ENCODE measurements around the gene DSCAM. TPM values are rescaled to one million over a fixed set of nuclear protein-coding genes. Genes with fewer than 3 reads are reported as not detected.

Gene DSCAM
- total RNA-seq, 1 donor from 2014 or later = 2.7 TPM

DNA sequence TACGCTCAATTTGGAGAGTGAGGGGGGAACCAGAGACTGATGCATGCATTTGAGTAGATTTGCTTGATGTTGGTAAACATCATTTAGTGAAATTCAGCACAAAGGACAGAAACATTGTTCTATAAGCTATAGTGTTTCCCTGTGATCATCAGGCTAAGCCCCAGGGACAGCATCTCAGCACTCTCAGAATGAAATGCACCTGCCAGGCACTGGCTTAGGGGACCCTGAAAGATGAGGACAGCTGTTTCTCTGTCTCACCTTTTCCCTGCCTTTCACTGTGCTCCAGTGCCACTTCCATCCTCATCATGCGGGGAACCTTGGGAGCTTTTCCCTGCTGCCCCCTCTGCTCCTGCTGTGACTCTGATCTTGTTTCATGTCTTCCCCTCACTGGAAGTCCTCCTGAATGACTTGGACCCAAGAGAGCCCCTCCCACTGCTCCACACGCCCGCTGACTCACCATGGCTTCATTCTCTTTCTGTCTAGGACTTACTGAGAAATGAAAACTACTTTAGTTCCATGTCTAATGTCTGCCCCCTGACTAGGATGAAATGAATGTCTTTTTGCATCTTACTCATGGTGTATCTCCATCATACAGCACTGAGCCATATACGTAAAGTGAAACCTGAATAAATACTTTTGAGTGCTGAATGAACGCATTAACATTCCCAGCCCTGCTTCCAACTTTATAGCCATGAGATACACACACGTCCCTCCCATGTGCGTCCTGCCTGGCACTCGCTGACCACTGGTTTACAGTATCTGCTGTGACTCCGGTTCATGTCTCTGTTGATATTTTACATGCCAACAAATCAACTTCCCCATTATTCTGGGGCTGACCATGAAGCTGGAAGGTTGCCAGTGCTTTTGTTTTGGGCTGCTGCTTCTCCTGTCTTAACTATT is 797.7 kb downstream of the DSCAM start:
- no peaks in the 10 kb centered on the region for H3K9me3 Mint-ChIP-seq (ENCODE audit: low read depth)
- peak overlapping the region; percentile 13 for H3K27ac Mint-ChIP-seq
- no peak overlapping the region for H3K4me3 Mint-ChIP-seq (ENCODE audit: low read depth)
- TF ChIP-seq, protein P1, sequence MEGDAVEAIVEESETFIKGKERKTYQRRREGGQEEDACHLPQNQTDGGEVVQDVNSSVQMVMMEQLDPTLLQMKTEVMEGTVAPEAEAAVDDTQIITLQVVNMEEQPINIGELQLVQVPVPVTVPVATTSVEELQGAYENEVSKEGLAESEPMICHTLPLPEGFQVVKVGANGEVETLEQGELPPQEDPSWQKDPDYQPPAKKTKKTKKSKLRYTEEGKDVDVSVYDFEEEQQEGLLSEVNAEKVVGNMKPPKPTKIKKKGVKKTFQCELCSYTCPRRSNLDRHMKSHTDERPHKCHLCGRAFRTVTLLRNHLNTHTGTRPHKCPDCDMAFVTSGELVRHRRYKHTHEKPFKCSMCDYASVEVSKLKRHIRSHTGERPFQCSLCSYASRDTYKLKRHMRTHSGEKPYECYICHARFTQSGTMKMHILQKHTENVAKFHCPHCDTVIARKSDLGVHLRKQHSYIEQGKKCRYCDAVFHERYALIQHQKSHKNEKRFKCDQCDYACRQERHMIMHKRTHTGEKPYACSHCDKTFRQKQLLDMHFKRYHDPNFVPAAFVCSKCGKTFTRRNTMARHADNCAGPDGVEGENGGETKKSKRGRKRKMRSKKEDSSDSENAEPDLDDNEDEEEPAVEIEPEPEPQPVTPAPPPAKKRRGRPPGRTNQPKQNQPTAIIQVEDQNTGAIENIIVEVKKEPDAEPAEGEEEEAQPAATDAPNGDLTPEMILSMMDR (IDR thresholded peaks at IDR 0.05; ENCODE audit: unreplicated experiment) = no peak
- peaks cover 3% of the 10 kb centered on the region for H3K36me3 Mint-ChIP-seq (ENCODE audit: insufficient read depth)
- DNase-seq (ENCODE audit: low spot score, unreplicated experiment) = no peak
- H3K4me1 Mint-ChIP-seq (ENCODE audit: low read depth) = peaks cover 2% of the 10 kb centered on the region
- H3K27me3 Mint-ChIP-seq = no peaks in the 10 kb centered on the region

DNA sequence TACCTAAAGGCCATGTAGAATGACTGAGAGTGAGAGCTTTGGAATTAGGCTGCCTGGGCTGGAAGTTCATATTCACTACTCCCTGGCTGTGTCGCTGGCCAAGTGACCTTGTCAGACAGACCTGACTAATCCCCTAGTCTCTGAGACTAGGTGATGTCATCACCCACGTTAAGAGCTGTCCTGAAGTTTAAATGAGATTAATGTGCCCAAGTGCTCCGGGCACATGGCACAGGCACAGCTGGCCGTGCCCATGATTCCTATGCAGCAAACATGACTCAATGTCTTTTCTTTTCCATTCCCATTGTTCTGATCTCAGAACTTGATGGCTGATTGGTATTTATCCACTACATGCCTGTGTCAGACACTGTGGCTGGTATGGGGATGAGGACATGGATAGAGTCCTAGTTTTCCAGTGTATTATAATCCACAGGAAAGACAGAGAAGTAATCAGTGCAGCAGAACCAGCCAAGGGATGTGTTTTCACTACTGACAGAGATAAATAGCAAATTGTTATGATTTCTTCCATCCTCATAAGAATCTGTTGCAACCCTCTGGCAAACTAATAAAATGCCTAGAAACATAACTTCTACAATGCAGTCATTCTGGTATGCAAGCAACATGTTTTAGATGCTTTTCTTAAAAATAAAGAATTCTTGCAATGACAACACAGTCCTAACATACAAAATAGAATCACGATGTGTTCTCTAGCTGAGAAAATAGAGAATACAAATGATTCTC is 798.8 kb downstream of the DSCAM start:
- Mint-ChIP-seq H3K27ac (no peak overlapping the region), H3K4me3 (ENCODE audit: low read depth) (no peak overlapping the region), H3K27me3 (no peaks in the 10 kb centered on the region), H3K36me3 (ENCODE audit: insufficient read depth) (no peaks in the 10 kb centered on the region), H3K9me3 (ENCODE audit: low read depth) (no peaks in the 10 kb centered on the region), H3K4me1 (ENCODE audit: low read depth) (no peaks in the 10 kb centered on the region)
- DNase-seq (ENCODE audit: low spot score, unreplicated experiment) = no peak
- TF ChIP-seq, protein P1 (IDR thresholded peaks at IDR 0.05; ENCODE audit: unreplicated experiment) = no peak

DNA sequence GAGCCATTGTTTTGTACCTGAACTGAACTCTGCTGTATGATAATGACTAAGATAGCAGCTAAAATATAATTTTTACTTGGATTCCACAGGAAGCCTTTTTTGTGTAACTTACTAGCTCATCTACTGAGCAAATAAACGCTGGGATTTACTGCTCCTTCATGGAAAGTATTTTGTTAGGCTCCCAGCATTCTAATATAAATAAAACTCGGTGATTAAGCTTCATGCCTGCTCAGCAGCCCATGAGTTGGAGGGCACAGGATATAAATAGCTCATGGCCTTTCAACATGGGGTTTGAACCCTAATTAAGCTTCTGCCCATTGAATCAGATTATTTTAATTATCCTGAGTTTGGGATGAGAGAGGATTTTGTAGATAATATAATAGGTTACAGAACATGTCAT is 799.7 kb downstream of the DSCAM start:
- Mint-ChIP-seq H3K36me3 (ENCODE audit: insufficient read depth) (no peaks in the 10 kb centered on the region), H3K27me3 (no peaks in the 10 kb centered on the region)
- TF ChIP-seq, protein P1 (IDR thresholded peaks at IDR 0.05; ENCODE audit: unreplicated experiment) = no peak

DNA sequence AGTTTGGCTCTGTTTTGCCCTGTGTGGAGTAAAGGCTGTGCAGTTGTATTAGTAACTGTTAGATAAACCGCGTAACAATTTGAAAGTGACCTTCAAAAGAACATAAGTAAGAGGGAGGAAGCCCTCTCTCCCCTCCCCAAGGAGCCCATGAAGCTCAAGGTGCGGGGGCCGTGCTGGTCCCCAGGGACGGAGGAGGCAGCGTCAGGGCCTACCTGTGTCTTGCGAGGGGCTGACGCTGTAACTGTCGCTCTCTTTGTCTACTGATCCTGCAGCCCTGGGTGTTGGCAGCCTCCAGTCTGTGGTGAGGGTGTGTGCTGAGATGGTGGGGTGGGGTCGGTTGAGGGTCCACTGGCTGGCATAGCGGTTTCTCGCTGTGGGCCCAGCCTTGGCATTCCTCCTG is 803.1 kb downstream of the DSCAM start:
- Mint-ChIP-seq H3K36me3 (ENCODE audit: insufficient read depth) (peaks cover 2% of the 10 kb centered on the region), H3K4me1 (ENCODE audit: low read depth) (no peaks in the 10 kb centered on the region), H3K27me3 (no peaks in the 10 kb centered on the region), H3K9me3 (ENCODE audit: low read depth) (no peaks in the 10 kb centered on the region), H3K27ac (no peak overlapping the region), H3K4me3 (ENCODE audit: low read depth) (no peak overlapping the region)
- DNase-seq (ENCODE audit: low spot score, unreplicated experiment) = no peak
- TF ChIP-seq, protein P1 (IDR thresholded peaks at IDR 0.05; ENCODE audit: unreplicated experiment) = no peak

More for the DNA sequence above, 799.7 kb downstream of the DSCAM start:
- DNase-seq (ENCODE audit: low spot score, unreplicated experiment) = no peak
- Mint-ChIP-seq H3K9me3 (ENCODE audit: low read depth) (no peaks in the 10 kb centered on the region), H3K4me3 (ENCODE audit: low read depth) (no peak overlapping the region), H3K27ac (no peak overlapping the region), H3K4me1 (ENCODE audit: low read depth) (no peaks in the 10 kb centered on the region)

DNA sequence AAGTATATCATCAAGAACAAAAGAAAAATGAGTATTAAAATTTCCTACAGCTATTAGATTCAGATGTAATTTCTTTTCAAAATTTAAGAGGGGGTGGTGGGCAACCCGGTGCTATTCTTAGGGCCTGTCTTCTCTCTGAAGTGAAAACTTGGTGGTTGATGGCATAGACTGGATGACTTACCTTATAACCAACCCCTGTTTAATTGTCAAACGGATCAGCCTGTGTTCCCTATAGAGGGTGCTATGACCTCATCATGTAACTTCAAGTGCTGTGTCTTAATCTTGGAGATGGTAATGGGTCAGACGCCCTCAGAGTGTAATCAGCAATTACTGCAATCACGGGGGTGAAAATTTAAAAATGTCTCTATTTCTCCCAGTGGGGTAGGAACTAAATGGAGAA is 803.5 kb downstream of the DSCAM start:
- H3K4me1 Mint-ChIP-seq (ENCODE audit: low read depth) = no peaks in the 10 kb centered on the region
- no peak overlapping the region for H3K4me3 Mint-ChIP-seq (ENCODE audit: low read depth)
- TF ChIP-seq, protein P1 (IDR thresholded peaks at IDR 0.05; ENCODE audit: unreplicated experiment) = no peak
- H3K9me3 Mint-ChIP-seq (ENCODE audit: low read depth) = no peaks in the 10 kb centered on the region
- peaks cover 2% of the 10 kb centered on the region for H3K36me3 Mint-ChIP-seq (ENCODE audit: insufficient read depth)
- no peak for DNase-seq (ENCODE audit: low spot score, unreplicated experiment)
- H3K27ac Mint-ChIP-seq = no peak overlapping the region
- H3K27me3 Mint-ChIP-seq = no peaks in the 10 kb centered on the region
